AG08395 (cell line): ENCODE results near the gene PTN.

Experiments used
- DNase-seq: peaks from one replicate; pipeline ENCODE4 v3.0.0; 2012; ENCODE audit warnings: mixed read lengths, low spot score

PTN gene, protein sequence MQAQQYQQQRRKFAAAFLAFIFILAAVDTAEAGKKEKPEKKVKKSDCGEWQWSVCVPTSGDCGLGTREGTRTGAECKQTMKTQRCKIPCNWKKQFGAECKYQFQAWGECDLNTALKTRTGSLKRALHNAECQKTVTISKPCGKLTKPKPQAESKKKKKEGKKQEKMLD

DNA sequence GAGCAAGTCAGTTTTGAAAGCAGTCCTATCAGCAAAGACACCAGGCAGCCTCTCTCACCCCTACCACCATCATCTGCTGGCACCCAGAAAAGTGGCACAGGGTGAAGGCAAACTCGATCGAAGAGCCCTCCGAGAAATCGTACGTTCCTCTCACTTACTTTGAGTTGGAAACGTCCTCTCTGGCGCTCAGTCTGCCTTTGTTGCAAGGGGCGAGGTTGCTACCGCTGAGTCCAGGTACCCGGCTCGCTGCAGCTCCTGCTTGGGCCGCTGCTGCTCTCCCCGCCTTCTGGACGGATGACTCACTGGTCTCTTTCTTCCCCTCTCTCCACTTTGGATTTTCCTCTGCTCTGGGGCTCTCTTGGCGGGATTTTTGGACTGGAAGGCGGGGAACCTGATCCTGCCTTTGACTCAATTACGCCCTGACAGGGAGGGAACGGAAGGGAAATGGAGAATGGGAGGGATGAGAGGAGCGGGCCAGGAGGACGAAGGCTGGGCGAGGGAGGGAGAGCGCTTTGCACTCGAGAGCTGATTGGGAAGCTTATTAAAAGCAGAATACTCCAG lies at the start of gene PTN:
Gene PTN (minus strand): TSS at position 453 of the 561 bp plus-strand sequence. CDS start 88,760 bp downstream, outside the sequence.
- peak; percentile 49 for DNase-seq

DNA sequence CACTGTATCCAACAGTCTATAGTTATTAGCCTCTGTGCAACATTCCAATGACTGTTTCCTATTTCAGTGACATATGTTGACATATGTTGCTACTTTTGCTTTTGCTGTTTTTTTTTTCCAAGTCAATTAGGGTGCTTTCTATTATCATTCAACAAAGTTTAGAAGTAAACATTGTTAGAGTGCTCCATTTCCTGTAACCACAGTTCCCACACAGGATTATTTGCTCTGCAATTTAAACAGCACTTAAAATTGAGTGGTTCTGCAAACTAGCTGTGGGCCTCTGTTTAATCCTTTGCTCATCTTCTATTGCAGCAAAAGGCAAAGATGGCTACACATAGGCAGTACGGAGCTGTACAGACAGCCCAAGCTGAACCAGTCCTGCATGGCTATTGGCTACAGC lies 46.5 kb upstream of the PTN start:
- DNase-seq: no peak

DNA sequence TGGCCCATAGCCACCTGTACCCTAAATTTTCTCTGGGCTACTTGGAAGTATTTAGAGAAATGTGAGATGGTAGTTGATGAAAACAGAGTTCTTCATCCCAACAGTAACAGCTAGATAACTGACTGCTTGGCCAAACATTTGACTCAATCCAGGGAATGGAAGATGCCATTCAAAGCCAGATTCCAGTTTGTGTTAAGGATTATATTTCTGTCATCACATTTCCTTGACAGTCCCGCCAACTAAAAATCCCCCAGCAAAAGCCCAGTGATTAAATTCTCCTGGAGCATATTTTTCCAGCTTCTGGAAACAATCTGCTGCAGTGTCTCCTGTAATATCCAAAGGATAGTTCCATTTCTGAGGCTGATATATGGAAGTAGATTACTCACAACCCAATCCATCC lies 45.4 kb upstream of the PTN start:
- DNase-seq: no peak

DNA sequence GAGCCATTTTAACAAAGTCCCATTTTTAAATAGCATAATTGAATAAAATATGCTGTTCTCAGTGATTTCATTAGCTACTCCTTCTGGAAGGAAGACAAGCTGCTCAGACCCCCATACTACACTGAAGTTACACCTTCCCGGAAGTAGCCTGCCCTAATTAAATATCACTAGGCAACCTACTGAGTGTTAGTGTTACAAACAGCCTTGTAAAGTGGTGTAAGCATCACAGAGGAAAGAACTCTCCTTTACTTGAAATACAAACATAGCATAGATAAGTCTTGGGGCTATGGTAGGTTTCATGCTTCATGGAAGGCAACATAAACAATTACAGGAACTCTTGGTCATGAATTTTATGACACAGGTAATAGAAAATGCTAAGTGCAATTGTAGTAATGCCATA lies 43.4 kb upstream of the PTN start:
- no peak for DNase-seq

DNA sequence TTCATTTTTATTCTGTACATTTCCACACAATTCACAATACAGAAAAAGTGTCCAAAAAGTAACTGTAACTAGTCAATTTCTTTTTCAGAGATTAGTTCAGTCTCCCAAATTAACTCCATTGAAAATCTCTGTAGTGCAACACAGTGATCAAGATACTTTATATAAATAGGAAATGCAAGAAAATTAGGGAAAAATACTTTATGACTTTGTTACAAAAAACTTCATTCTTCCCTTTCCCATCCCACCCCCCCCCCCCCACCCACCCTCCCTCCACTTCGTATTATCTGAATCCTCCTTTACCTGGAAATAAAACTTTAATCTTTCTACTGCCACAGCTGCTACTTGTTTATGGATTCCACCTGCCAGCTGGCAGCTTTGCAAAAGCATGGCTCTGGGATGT lies 37.5 kb upstream of the PTN start:
- DNase-seq: no peak

DNA sequence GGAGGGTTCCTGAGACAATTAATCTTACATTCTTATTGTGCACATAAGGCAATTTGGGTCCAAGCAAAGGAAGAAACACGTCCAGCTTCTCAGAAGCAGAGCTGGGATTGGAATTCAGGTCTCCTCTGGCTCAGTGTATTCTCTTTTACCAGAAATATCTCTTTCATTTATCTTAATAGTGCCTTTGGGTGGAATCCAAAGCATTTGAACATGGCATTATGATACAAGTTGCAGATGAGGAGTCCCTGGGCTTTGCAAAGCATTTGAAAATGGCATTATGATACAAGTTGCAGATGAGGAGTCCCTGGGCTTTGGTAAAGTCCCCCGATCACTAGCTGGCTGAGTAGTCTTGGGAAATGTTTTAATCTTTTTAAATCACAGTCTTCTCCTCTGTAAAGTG lies 30.0 kb upstream of the PTN start:
- DNase-seq: no peak

DNA sequence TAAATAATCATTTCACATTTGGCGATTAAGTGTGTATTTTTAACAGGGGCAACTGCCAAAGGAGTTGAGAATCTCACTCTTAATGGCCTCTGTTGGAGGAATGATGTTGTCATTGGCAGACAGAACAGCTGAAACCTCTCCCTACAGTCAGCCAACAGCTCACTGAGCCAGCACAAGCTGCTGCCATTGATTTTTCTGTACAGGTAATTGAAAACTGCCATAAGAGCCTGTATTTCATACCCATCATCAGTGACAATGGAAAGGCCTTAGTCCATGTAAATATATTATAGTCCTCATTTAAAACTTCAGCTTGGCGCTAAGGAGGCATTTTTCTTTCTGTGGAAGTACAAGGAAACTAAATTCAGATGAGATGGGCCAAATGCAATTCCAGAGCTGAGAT lies 28.1 kb upstream of the PTN start:
- no peak for DNase-seq

DNA sequence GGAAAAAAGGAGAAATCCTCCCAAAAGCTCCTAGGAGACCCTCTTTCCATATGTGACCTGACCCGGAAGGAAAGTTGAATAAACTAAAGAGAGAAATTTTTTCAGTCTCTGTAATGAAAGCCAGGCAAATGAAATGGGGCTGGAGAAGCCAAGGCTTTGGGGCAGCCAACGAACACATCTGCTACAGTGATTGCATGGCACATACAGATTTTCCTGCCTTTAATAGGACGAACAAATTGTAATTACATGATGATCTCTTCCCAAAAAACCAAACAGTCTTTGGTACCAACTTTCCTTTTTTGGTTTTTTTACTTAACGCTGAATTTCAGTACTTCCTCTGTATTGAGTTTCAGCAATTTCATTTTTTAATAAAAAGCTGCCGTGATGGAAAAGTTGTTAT lies 23.5 kb upstream of the PTN start:
- no peak for DNase-seq

DNA sequence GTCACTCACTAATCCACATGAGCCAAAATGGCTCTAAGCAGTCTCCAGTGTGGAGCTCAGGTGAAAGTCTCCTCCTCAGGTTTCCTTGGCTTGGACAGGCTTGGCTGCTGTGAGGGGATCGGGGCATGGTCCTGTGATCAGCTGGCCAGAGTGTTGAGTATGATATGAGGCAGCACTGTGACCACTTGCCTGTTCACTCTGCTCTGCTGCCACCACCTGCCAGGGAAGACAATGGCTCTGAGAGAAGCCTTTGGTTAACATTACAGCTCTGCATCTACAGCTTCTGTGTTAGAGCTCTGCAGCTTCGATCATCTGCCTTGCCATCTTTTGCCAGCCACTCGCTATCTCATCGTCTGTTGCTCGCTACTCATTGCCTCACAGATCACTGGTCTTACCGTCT lies 20.1 kb upstream of the PTN start:
- no peak for DNase-seq

DNA sequence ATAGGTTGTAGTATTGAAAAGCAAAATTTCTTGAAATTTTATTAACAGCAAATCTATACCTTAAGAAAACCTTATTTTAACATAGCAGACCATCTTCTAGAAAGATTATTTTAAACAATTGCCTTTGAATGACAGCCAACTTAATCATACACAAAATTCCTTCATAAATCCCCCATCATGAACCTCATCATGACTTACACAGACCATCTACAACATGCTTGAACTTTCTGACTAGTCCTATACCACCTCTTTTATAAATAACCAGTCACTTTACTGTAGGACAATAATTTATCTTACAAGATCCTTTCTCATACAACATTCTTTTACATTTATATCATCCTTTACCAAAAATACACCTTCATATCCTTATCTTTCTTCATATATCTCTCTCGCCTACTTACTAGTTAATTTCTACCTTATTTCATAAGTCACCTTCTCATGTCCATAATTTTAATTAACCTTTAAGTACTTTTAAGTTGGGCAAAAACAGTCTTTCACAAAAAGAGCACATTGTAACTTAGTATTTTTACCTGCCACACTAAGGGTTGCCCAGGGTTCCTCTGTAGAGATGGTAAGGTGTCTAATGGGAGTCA lies 16.6 kb upstream of the PTN start:
- no peak for DNase-seq

DNA sequence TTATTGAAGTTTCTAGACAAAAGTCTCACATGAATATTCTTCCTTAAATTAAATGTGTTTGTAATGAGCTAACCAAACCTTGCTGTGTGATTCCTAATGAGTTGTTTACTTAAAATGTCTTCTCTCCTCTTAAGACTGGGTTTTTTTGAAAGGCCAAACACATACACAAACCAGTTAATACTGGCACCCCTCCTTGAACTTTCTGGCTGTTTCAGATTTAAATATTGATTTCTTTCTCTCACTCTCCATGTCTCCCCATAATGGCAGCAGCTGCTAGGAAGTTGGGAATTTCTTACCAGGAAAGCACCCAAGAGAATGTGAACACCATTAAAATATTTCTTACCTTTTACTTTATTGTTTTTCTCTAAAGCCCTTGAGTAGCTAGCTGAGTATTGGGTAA lies 11.4 kb upstream of the PTN start:
- no peak for DNase-seq

DNA sequence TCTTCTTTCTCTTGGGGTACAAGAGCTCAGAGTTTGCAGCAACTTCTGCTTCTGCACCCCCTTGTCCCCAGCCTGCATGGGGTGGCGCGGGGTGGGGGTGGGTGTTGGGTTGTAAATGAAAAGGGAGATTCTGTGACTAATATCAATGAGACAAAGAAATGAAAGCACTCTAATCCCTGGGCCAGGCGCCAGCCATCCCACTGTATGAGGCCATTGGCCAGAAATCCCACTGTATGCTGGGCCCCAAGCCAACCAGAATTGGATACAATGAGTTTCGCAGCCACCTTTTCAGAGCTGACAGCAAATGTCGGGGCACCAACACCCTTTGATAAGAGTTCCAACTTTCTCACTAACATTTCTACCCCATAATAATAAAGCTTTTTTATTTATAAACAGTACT lies 10.9 kb upstream of the PTN start:
- DNase-seq: no peak

DNA sequence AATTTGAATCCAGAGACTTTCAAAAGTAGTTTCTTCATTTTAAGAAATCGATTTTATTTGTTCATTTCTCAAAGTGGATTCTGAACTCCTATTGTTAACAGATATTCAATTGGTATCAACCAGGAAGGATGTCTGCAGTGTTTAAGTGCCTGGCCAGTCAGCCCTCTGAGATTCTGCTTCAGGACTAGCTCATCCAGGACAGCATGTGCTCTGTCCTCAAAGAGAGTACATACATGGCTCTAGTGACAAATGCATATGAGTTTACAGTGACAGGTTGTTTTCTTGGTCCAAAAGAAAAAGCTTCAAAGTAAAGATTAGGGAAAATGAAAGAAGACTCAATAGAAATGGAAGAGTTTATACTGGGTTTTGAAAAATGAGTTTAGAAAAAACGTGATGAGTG lies 8.4 kb upstream of the PTN start:
- no peak for DNase-seq

DNA sequence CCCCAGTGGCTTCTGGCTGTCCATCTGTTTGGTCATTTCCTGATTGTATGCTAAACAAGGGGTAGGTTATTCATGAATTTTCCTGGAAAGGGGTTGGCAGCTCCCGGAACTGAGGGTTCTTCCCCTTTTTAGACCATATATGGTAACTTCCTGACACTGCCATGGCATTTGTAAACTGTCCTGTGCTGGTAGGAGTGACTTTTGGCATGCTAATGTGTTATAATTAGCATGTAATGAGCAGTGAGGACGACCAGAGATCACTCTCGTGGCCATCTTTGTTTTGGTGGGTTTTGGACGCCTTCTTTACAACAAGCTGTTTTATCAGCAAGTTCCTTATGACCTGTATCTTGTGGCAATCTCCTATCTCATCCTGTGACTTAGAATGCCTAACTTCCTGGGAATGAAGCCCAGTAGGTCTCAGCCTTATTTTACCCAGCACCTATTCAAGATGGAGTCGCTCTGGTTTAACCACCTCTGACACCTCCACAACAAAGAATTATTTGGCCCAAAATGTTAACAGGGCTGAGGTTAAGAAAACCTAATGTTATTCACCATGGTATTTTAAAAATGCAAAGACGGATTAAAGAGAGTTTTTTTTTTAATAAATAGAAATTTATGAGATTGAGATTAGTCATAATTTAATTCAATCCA lies 2.4 kb upstream of the PTN start:
- DNase-seq: no peak

DNA sequence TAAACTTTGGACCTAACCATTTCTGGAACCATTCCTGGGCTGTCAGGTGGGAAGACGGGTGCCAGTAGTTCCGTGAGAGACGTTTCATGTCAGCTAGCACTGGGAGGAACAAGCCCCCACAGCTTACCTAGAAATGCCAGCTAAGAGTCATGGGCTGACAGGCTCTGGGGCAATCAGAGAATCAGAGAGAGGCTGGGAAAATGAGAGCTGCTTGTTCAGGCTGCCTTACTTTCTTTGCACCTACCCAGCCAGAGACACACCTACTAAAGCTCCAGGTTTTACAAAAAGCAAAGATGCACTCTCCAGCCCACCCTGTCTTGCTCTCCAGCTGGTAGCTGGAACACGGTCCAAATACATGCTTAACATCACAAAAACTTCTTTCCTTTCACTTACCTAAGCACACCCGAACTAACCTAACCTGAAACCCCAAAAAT lies 688 bp downstream of the PTN start:
- DNase-seq: no peak

DNA sequence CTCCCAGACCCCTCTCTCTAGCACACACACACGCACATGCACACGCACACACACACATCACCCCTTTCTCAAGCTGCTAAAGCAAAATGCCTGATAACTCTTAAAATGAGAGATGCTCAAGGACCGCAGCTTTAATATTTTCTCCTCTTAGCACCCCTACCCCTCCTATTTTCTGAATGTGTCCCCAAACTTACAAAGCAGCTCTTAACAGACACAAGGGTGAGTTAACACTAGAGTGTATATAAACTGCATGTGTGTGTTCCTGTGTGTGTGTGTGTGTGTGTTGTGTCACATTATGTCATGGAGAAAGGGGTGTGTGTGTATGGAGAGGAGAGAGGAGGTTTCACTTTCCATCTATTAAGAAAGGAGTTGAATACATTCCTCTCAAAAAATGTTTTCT lies 1.3 kb downstream of the PTN start:
- no peak for DNase-seq

DNA sequence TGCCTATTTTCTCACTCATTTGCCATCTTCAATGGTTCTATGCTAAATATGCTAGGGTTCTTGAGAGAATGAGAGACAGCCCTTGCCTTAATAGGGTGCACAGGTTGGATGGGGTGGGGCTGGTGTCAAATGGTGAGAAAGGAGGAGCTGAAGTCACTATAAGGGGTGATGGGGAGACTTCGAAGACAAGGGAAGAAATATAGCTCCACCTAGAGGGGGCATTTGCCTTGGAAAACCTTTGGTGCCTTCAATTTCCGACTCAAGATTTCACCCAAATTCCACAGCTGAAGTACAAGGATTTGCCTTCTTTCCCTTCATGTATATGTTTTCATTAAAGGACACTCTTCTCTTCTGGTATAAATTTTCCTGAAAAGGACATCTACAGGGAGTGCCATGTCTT lies 5.6 kb downstream of the PTN start:
- DNase-seq: no peak

DNA sequence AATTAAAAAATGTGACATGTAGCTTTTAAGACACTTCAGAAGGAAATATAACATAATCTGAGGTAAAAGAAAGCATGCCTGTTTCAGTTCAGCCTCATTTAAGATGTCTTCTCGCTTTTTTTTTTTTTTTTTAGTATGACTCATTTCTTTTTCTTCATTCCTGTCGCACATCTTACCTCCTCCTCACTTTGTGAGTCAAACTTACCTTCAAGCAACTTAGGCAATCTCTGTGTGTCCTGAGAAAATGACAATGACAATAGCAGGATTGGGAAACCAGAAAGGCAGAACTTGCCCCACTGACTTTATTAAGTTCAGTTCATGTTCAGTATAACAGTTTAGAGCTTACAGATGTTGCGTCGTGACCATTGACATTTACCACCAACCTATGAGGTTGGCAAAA lies 7.7 kb downstream of the PTN start:
- no peak for DNase-seq

DNA sequence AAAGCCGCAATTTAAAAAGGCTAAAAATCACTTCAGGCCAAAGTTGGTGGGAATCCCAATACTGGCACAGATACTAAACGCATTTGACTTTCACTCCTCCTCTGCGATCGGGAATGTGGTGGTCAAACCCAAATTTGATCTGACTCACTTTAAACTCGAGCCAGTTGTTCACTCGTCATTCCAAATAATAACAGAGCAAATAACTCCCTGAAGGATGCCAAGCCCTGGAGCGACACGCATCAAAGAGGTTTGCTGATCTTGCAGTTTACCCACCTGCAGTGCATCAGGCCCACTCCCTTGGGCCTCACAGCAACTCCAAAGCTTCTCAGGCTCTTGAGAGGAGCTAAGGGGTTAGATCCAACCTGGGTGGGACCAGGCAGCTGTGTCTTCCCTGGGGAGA lies 12.2 kb downstream of the PTN start:
- peak; percentile 30 for DNase-seq

DNA sequence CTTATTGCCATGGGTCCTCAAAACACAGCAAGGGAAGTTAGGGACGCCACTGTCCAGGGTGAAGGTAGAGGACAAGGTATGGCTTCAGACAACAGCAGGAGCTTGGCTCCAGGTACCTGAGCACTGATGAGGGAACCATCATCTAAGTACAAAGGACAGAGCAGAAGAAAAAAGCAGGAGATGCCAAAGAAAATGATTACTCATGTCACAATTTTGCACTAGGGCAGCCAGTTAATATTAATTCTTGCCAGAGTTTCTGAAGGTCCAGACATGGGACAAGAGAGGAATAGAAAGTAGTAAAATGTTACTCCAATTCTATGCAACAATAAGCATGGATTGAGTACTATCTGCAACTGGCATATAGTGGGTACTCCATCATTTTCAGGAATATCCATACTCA lies 14.1 kb downstream of the PTN start:
- DNase-seq: no peak

DNA sequence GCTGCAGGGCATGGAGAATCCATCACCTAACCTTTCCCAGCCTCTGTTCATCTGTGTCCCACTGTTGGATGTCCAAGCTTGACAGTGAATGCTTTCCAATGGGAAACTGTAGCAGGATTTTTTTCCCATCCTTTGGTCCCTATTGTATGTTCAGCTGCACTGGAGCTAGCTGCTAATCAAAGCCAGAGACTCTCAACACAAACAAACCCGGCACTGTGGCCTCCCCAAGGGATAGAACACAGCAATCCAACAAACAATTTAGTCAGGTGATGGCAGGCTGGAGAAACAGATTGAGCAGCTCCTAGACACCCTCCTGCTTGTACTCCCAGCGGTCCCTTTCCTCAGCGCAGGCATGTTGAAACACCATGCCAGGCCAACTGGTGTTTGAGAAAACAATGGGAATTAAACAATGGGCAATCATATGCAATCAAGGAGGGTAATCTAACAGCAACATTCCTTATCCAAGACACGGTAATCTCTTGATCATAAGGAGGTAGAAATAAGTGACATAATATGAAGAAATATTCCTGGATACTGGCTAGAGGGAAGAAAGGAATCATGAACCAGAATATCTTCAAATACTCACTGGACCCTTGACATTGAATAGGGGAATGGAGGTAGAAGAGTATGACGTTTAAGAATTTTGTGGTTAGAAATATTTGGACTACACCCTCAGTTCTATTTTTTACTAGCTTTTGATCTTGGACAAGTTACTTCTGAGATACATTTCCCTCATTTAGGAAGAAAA lies 15.0 kb downstream of the PTN start:
- DNase-seq: no peak

DNA sequence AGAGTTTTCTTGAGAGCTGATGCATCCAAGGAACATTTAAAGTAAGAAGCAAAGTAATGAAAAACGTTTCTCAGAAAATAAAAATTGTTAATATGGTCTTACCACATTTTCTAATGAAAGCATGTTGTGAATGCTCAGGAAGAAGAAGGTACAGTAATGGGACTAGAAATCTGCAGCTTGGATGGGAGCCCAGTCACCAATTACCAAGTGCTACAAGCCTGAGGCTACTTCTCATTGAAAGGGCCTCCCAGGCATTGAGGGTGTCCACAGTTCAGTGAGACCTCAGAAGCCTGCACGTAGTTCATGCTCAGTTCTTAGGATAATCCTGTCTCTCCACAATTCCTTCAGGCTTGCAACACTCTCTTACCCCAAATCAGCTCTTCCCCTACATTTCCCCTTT lies 17.6 kb downstream of the PTN start:
- DNase-seq: no peak
